H1 (cell line): ENCODE data around the gene ALKAL2. TPM values are rescaled to one million over a fixed set of nuclear protein-coding genes. Genes with fewer than 3 reads are reported as not detected.

Experiments used
- SAP30 ChIP-seq: fragments of 300-600 bp; sonication (generic); IDR thresholded peaks from 2 replicates; pipeline ENCODE4 v1.7.1; 2012; ENCODE audit warnings: low read length, moderate library complexity, mild to moderate bottlenecking, inconsistent platforms; ENCODE audit not compliant: insufficient read depth, insufficient replicate concordance
- polyA plus RNA-seq, 7 experiments: library from polyadenylated mRNA; depleted of rRNA in 3 of 7; stranded (reverse) in 5 of 7; unstranded in 2 of 7; fragments of >200 nt in 5 of 7; fragments of 200-250 nt in 2 of 7; gene quantifications; 1 replicate in 5 of 7; 2 replicates in 1 of 7; 4 replicates in 1 of 7; pipeline versions ENCODE4 v1.2.1 to v1.2.3, GENCODE V29; 2011 to 2013; ENCODE audit warnings: missing spikeins in 2 of 7, mixed read lengths in 2 of 7
- total RNA-seq: library from RNA; stranded (reverse); fragmentation: NEBNext Ultra II Directional; extraction: Animal tissue kit (Norgen Biotek cat#: 25700); gene quantifications from 2 replicates; pipeline ENCODE4 v1.2.1, GENCODE V29; 2021
- TF ChIP-seq, protein P1 (sequence below), 3 experiments: IDR thresholded peaks; 1 replicate in 2 of 3; 2 replicates in 1 of 3; pipeline versions ENCODE4 v1.5.1 to v1.6.1; 2011; ENCODE audit warnings: low read length in 3 of 3, mild to moderate bottlenecking in 3 of 3, inconsistent platforms in 2 of 3, low read depth in 1 of 3, moderate library complexity in 1 of 3; ENCODE audit not compliant: insufficient read depth in 1 of 3; ENCODE audit errors: control extremely low read depth in 1 of 3

Gene ALKAL2
- total and polyA plus RNA-seq, 2 of the 8 experiments (the other 6 are each of a cell fraction or from before 2014, with no cell fraction given): 4.6 to 11.5 TPM

DNA sequence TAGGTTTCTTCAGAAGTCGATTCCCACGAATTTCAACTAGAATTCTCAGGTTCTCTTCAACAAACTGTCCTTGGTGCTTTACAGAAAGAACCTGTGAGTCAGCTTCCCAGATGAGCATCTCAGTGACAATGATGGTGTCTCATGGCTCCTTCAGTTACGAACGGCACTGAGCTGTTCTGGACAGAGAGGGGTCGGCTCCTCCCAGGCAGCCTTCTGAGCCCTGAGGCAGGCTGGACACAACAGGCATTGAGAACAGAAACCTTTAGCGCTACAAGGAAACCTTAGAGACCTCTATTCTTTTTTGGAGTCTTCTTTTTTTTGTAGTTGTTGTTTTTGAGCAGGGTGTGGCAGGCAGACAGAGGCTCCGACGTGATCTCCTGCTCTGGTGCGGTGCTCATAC lies 35.1 kb upstream of the ALKAL2 start (continued):
- TF ChIP-seq, protein P1, sequence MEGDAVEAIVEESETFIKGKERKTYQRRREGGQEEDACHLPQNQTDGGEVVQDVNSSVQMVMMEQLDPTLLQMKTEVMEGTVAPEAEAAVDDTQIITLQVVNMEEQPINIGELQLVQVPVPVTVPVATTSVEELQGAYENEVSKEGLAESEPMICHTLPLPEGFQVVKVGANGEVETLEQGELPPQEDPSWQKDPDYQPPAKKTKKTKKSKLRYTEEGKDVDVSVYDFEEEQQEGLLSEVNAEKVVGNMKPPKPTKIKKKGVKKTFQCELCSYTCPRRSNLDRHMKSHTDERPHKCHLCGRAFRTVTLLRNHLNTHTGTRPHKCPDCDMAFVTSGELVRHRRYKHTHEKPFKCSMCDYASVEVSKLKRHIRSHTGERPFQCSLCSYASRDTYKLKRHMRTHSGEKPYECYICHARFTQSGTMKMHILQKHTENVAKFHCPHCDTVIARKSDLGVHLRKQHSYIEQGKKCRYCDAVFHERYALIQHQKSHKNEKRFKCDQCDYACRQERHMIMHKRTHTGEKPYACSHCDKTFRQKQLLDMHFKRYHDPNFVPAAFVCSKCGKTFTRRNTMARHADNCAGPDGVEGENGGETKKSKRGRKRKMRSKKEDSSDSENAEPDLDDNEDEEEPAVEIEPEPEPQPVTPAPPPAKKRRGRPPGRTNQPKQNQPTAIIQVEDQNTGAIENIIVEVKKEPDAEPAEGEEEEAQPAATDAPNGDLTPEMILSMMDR (IDR thresholded peaks at IDR 0.05; ENCODE audit: control extremely low read depth in 1 of 3, insufficient read depth in 1 of 3, low read depth in 1 of 3, low read length in 3 of 3): no peak
- no peak for TF ChIP-seq SAP30
- TF ChIP-seq, all 59 proteins: peak for 0
